Stimulated activated CD4-positive, alpha-beta T cell treated with anti-CD3 and anti-CD28 coated beads, Interleukin-4, amount 100 ng/mL, for 24 hours (primary cell): Measurements from ENCODE around the gene CHI3L2.
"Not testable (repeated sequence)": the region's sequence is repeated elsewhere in the genome, so short reads cannot be mapped to it uniquely, and the experiment has no call there.

Source experiments
- DNase-seq: peaks from one replicate; pipeline ENCODE4 v3.0.0-alpha.2; 2020

The CHI3L2 gene

DNA sequence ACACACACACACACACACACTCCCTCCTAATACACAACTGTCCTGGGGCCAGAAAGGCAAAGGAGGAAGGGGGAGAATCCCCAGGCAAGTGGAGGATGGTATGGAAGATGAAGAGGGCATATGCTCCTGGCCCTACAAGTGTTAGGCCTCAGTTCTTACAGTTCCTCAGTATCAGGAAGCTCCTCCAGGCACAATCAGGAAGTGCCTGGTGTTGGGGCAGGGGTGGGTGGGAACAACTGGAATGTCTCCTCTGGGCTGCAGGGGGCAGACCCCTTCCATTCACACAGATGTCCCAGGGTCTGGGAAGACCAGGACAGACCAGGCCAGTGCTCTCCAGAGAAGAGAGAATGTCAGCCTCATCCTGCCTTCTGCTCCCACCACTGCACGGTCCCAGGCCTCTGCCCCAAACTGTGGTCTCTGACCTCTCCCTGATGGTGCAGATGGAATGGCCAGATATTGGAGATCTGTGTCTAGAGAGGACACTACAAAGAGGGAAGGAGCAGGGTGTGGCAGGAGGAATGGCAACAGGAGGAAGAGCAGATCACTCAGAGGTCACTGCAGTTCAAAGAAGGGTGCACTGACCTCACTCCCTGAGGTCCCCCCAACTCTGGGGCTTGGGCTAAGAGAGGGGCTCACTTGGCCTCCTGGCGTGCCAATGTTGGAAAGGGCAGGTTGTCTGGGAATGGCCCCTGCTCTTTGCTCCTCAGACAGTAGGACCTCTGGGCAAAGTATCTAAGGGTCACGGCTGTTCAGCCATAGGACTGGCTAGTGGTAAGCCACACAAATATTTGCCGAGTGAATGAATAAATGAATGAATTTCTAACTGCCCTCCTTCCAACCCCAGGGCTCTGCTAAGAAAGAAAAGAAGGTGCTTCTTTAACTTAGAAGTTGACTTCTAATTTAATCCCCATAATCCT lies 24.5 kb upstream of the CHI3L2 start:
- no peak for DNase-seq

DNA sequence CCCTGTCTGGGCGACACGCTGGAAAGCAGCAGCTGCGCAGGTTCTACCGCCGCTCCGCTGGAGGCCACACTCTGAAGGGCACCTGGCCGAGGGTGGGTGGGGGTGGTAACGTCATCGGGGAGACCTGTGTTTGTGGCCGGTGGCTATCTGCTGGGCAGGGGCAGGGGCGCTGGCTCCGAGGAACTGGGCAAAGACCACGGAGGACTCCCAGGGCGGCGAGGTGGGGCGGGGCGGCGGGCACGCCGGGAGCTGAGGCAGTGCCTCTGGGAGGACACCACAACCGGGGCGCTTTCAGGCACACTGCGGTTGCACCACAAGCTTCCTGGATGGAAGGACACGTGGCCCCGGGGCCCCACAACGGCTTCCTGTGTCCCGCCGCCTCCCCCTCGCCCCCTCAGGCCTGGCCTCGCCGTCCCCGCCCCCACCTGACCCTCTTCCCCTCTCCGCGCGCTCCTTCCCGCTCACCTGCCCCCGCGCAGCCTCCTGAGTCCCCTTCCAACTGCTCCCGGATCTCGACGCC lies 23.8 kb upstream of the CHI3L2 start:
- peak; percentile 83 for DNase-seq

DNA sequence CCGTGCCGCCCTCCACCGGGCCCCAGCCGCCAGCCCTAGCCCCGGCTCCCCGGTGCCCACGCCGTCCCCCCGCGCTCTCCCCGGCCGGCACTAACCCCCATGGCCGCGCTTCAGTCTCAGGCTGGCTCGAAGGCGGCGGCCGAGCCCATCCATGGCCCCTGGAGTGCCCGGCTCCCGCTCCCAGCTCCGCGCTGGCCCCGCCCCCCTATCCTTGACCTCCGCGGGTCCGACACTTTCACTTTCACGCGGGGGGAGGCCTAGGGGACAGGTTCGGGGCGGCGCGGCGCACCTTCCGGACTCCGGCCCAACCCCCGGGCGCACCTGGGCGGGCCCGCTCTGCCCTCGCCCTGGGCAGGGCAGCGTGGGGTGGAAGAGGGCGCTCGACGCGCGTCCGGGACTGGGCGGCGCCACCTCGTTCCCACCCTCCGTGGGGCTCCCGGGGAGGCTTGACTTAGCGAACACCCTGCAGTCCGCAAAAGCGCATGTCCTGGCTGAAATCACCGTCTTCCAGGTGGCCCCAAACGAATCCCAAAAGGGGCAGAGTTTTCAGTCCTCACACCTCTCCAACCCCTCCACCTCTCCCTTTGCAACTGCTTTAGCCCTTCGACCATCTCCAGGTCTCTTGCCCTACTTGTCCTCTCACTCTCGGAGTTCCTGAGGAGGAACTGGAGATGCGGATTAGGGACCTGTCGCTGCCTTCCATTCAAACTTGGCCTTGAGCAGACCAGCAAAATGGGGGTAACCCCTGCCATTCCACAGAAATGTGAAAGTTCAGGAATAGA lies 23.1 kb upstream of the CHI3L2 start:
- DNase-seq = peak; percentile 64

DNA sequence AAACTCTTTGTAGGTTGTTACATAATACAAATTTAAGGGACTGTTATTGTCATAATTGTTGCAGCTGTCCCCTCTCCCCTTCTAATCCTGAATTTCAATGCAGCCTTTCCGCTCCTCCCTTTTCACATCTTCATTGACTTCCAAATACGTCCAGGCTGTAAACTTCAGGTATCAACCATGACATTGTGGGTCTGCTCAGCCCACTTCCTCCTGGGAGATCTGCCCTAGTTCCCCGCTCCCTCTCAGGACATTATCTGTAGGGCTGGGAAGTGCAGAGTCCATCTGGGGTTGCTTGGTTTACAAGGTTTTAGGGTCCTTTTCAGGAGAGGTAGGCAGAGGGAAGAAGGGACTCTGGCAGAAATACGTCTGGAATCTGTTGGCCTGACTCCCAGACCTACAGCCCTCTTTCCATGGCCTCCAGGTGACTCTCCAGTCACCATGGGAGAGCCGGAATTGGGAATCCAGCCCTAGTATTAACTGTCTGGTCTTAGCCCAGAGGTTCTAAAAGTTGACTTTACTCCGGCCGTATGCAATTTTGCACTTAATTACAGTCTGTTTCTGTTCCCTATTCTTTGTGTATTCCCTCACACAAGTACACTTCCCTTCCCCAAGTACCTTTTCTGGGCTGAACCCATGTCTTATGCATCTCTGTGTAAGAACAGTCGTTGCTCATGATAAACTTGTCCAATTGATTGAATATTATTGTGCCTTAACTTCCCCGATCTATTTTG lies 22.4 kb upstream of the CHI3L2 start:
- no peak for DNase-seq

DNA sequence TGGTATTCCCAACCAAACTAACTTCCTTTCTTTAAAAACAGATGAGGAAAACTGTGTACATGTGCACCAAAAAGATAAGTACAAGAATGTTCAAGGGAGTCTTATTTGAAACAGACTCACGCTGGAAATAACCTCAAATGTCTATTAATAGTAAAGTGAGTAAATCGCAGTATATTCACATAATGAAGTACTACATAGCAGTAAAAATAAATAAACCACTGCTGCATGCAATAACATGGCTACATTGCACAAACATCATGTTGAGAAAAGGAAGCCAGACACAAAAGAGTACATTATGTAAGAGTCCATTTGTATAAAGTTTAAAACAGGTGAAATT lies 21.8 kb upstream of the CHI3L2 start:
- DNase-seq = no peak

DNA sequence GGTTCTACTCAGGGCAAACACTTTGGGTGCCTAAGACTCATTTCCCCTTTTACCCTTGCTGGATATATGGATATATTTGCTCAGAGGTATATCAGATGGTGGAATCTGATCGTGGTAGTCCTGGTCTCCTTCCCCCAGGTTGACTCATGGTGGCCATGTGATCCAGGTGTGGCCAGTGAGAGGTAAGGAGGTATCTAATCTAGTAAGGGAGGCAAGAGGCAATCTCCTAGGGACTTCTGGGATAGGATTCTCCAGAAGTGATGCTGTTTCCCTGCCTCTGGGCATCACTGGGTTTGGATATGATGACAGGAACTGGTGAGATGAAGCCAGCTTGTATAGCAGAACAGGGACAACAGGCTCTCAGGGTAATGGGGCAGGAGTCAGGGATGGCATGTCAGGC lies 18.6 kb upstream of the CHI3L2 start:
- DNase-seq = no peak

DNA sequence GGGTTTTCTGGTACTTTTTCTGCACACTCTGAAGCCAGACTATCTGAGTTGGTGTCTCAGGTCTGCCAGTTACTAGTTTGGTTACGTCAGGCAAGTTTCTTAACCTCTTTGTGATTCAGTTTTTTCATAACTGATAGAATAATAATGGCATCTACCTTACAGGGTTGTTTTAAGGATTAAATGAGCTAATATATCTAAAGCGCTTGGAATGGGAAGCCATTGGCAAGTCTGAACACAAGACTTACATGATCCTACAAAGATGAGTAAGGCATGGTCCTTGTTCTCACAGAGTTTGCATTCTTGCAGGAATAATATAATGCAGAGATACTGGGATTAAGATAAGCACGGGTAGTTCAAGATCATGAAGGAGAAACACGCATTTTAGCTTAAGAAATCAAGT lies 17.9 kb upstream of the CHI3L2 start:
- no peak for DNase-seq

DNA sequence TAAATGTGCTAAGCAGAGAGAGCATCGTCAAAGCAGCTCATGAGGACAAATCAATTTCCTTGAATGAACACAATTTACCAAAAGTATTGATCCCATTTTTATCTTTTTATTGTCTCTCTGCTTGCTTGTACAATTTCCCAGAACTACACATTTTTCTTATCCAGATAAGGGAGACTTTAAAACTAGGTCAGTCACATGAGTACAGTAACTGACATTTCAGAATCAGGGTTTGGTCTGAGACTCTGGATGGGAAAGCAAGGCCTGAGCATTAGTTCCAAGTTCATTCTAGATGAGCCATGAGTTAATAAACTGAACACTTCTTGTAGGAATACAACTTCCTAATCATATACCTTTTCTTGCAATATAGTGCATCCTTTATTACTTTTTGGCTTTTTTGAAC lies 15.6 kb upstream of the CHI3L2 start:
- no peak for DNase-seq

DNA sequence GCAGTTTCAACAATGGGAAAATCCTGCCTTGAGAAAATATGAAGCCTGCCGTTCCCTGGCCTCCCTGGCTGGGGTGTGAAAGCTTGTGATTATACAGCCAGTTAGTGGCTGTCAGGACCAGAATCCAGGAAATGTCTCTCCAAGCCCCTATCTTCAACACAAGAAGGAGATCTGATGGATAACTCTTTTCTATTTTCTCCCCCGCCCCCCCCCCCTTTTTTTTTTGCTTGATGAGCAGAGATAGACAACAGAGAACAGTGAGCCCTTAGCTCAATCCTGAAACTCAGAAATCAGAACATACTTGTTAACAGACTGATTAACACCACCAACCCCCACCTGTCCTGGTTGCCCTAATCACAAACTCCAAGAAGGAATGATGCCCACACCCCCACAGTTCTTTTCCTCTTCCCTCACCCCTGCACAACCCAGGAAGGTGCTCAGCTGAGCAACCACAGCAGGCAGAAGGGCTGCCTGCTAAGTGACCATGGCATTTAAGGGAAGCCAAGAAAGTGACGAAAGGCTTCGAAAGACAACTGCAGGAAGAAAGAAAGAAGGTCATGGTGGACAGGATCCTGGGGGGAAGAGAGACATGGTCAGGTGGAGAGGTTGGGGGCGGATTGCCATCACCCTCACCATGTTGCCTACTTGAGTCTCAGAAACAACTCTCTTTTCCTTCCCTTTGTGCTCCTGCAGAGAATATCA lies 14.7 kb upstream of the CHI3L2 start:
- no peak for DNase-seq

DNA sequence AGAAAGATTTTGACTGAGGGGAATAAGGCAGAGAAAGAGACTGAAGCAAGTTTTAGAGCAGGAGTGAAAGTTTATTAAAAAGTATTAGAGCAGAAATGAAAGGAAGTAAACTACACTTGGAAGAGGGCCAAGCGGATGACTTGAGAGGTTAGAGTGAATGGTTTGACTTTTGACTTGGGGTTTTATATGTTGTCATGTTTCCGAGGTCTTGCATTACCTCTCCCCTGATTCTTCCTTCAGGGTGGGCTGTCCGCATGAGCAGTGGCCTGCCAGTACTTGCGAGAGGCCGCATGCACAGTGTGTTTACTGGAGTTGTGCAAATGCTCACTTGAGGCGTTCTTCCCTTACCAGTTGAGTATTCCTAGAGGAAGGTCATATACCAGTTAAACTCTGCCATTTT lies 14.1 kb upstream of the CHI3L2 start:
- DNase-seq = no peak

DNA sequence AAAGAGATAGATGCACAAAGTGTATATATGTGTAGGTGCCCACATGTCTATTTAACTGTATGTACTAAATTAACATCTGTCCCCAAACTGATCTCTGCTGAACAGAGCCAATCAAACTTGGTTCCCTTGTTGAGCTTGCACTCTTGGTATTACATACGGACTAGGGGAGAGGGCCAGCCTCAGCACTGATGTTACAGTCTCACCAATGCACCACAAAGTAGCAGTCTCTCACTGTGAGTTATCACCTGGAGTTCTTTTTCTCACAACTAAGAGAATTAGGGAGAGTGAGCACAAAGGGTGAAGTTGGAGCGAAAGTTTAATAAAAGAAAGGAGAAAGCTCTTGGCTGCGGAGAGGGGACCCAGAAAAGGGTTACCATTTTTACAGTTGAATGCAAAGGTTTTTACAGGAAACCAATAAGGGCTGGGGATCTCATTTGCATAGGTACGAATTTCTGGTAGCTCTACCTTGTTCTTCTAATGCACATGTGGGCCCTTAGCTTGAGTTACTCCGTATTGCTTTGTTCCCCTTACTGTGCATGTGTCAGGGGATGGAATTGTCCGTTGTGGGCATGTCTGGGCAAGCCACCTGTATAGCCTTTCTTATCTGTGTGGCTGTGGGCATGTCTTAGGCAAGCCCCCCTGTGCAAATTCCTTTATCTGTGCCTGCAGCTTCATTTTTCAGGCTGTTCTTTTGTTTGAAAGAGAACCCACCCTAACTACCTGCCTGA lies 13.3 kb upstream of the CHI3L2 start:
- DNase-seq = no peak

DNA sequence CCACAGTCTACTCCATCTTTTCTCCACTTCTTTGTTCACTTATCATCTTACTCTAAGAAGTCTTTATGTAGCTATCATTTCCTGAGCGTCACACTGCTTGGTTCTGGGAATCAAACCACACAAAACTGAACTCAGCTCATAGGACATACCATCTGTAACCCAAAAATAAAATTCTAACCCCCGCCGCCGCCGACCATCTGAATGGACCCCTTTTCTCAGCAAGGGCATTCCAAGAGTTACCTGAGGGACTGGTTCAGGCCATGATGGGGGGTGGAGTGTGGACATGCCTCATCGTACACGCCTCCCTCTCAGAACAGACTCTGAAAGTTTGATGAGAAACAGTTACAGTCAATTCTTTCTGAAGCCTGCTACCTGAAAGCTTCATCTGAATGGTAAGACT lies 12.6 kb upstream of the CHI3L2 start:
- DNase-seq = peak; percentile 63

DNA sequence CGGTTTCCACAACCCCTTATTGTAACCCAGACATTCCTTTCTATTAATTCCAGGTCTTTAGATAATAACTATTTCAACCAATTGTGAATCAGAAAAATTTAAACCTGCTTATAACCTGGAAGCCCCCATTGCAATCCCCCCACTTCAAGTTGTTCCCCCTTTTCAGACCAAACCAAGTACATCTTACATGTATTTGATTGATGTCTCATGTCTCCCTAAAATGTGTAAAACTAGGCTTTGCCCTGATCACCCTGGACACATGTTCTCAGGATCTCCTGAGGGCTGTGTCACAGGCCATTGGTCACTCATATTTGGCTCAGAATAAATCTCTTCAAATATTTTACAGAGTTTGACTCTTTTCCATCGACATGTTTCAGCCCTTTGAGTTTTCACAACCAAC lies 12.2 kb upstream of the CHI3L2 start:
- not testable (repeated sequence) for DNase-seq

DNA sequence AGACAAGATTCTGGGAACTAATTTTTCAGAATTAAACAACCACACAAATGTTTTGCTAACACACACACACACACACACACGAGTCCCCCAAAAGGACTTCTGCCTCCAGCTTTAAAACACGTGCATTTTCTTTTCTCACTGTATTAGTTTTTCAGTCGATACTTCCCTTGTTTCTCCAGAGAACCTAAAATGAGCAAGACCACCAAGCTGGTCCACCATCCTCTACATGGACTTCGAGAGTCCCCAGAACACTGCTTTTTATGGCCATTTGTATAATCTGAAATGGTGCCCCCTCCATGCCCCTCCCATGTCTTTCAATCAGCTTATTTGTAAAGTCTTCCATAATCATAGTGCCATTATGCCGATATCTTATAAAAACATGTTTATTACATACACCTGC lies 10.8 kb upstream of the CHI3L2 start:
- DNase-seq = no peak

DNA sequence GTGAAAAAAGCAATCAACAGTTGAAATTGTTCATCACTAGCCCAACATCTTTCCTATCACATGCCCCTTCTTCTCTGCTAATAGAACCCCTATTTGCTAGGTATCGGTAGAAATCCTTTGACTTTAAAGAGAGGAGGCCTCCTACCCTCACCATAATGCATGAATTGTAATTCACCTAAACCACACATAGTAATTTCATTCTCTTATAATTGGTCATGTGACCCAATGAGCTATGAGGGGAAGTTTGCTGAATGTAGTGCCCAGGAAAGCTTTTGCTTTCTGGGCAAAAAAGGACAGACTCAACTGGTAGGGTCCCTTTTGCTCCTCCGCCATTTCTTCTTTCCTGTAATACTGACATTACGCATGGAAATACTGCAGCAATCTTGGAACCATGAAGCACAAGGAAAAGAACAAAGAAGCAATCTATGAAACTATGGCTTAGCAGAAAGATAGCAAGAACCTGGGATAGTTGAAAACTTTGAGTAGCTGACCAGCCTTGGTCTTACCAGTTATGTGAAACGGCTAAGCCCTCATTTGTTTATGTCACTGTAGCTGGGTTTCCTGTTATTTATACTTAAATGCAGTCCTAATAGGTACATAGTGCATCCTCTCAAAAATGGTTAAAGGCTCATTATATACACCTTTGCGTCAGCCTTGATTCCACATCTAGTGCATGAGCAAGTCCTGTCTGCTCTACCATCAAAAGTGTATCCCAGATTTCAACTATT lies 10.2 kb upstream of the CHI3L2 start:
- DNase-seq = no peak

DNA sequence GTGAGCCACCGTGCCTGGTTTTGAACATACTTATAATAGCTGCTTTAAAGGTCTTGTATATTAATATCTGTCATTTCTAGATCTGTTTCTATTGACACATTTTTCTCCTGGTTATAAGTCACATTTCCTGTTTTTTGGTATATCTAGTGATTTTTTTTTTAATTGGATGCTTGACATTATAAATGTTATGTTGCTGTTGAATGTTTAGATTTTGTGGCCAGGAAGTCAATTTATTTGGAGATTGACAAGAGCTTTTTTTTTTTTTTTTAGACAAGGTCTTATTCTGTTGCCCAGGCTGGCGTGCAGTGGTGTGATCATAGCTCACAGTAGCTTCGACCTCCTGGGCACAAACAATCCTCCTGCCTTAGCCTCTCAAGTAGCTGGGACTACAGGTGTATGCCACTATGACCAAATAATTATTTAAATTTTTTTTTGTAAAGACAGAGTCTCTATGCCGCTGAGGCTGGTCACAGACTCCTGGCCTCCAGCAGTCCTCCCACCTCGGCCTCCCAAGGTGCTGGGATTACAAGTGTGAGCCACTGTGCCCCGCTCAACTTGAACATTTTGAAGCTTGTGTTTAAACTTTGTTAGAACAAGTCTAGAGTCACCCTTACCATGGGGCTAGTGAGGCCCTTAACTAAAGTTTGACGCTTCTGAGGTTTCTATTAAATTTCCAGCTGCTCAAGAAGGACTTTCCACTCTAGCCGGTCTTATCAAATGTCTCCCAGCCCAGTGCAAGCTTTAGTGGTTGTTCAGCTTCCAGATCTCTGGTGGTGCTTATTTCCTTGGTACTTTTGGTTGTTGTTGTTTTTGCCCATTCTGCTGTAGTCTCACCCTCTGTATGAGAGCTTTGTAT lies 8.6 kb upstream of the CHI3L2 start:
- no peak for DNase-seq

DNA sequence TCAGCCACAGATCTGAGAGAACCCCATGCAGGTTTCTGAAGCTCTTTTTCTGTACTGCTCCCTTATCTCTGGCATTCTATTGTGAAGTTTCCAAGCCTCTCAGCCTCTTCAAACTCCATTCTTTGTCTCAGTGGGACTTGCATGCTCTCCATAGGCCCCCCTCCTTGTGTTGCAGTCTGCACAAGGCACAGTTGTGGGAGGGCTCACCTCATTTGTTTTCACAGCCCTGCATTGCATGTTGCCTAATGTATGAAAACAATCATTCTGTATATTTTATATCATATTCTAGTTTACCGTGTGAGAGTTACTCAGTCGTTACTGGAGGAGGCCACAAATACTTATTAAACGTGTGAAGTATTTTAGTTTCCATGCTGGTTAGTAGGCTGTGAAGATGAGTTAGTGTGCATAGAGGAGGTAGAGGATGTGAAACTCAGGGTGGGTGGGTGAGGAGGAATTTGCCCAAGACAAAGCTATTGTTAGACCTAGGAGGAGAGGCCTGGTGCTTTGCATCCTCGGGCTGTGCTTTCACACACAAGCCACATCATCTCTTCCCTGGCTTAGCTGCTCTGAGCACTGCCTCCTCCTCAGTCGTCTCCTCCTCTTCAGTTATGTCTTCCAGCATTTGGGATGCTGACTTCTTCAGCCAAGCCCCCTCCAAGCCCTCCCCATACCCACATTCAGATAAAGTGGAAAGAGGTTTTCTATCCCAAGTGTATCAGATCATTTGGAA lies 7.8 kb upstream of the CHI3L2 start:
- peak; percentile 76 for DNase-seq

DNA sequence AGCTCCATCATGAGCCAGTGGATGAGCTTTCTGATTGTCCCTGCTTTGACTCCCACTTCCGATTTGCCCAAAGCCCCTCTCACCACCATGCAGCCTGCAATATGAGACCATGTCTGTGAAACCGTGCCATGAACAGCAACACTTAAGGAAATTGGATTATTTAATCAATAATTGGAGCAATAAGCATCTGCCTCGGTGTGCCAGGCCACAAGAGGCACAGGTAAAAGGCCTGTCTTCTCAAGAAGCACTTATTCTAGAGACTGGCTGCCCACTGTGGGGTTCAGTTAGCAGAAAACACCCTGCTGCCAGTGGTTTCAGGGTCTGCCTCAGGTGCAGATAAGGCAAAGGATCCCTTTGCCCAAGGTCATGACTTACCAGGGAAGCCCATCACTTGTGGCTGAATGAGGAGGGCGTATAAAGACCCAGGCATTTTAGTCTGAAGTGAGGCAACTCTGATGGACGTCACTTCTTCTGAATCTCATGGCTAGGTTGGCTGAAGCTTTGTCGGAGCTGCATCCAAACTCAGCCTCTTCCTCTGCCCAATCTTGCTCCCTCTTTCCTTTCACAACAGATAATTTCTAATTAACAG lies 7.1 kb upstream of the CHI3L2 start:
- no peak for DNase-seq

DNA sequence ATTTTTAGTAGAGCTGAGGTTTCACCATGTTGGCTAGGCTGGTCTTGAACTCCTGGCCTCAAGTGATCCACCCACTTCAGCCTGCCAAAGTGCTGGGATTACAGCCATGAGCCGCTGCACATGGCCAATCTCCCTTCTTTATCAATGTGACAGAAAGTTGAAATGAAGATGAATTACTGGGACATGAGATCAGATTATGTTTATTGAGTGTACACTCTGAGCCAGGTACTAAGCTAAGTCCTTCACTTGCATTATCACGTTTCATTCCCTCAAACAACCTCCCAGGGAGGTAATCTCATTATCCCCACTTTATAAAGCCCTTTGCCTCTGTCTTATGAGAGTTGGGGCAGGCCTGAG lies 6.3 kb upstream of the CHI3L2 start:
- no peak for DNase-seq
